Erythroblast (primary cell): ENCODE measurements around the gene TAAR9.
A peak's percentile ranks its signal among the peaks of the same experiment; 100 is the strongest.

ENCODE experiments used
- DNase-seq, 2 experiments: peaks; one replicate each; lab custom pipeline; 2025; lab: John Stamatoyannopoulos, UW
- GATA1 ChIP-seq: IDR thresholded peaks from 2 replicates; pipeline ENCODE4 v1.6.1; 2011; ENCODE audit warnings: low read depth, mild to moderate bottlenecking, control low read depth, low read length, moderate library complexity
- POLR2A ChIP-seq: IDR thresholded peaks from 2 replicates; pipeline ENCODE4 v1.6.1; 2011; ENCODE audit warnings: mild to moderate bottlenecking, low read length

Gene TAAR9, protein sequence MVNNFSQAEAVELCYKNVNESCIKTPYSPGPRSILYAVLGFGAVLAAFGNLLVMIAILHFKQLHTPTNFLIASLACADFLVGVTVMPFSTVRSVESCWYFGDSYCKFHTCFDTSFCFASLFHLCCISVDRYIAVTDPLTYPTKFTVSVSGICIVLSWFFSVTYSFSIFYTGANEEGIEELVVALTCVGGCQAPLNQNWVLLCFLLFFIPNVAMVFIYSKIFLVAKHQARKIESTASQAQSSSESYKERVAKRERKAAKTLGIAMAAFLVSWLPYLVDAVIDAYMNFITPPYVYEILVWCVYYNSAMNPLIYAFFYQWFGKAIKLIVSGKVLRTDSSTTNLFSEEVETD

GRCh38 chr6:132537977-132538376 is at the start of gene TAAR9:
TAAR9 (plus strand) TSS chr6:132538277; CDS start chr6:132538290, 13 bp downstream.
- DNase-seq, result no peak
- TF ChIP-seq GATA1, result no peak
- TF ChIP-seq POLR2A, result no peak

GRCh38 chr6:132489376-132489775 is 48.7 kb upstream of the TAAR9 start:
- no peak for DNase-seq
- no peak for TF ChIP-seq POLR2A
- TF ChIP-seq GATA1, result no peak

DNA sequence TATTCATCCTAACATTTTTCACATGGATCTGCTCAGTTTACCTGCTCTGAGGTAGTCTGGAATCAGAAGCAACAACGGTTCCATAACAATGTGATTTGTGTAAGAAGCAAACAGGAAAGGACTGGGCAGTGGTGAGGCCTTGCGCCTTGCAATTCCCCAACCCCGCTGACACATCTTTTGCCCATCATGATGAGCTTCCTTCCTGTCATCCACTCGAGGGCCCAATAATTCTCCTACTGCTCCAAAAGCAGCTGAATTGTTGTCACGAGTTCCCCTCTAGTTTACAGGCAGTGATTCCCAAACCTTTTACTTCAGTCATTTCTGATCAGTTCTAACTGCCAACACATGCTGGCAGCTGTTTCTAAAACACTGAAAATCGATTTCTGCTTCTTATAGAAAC is 48.1 kb upstream of the TAAR9 start:
- TF ChIP-seq GATA1, result no peak
- TF ChIP-seq POLR2A, result no peak
- no peak for DNase-seq

- TF ChIP-seq GATA1 (no peak), POLR2A (no peak)
- no peak for DNase-seq
Observed at GRCh38 chr6:132490478-132491204, 47.4 kb upstream of the TAAR9 start.

- DNase-seq, result peak; percentile 41 to 52
- TF ChIP-seq GATA1 (no peak), POLR2A (no peak)
Observed at GRCh38 chr6:132491303-132491702, 46.8 kb upstream of the TAAR9 start.

- TF ChIP-seq POLR2A (no peak), GATA1 (no peak)
- DNase-seq, result no peak
Observed at GRCh38 chr6:132491881-132492280, 46.2 kb upstream of the TAAR9 start.

GRCh38 chr6:132494954-132495353 is 43.1 kb upstream of the TAAR9 start:
- TF ChIP-seq POLR2A, result no peak
- no peak for TF ChIP-seq GATA1
- no peak for DNase-seq

GRCh38 chr6:132495604-132496079 is 42.4 kb upstream of the TAAR9 start:
- DNase-seq, result no peak
- no peak for TF ChIP-seq GATA1
- TF ChIP-seq POLR2A, result no peak

DNA sequence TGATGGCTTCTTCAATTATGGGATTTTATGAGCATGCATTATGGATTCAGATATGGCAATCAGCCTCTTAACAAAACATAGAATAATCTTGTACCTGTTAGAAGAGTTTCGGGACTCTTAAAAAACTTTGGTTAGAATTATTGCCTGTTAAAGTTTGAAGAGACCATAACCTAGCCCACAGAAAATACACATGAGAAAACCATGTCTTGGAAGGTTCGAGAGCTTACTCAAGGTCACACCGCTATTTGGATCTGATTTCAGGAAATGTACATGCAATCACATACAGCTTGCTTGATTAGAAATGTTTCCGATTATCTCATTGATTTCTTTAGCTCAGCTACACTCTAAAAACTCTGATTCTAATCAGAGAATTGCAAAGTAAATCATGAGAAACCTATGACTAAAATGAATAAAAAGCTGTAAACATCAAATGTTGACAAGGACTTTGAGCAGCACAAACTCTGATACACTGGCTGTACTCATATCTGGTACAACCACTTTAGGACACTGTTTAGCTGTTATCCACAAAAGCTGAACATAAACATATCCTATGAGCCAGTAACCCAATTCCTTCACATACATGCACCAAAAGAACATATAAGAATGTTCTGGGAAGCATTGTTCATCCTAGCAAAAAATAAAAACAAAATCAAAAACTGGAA is 41.4 kb upstream of the TAAR9 start:
- no peak for DNase-seq

GRCh38 chr6:132498638-132499037 is 39.4 kb upstream of the TAAR9 start:
- TF ChIP-seq POLR2A (no peak), GATA1 (no peak)
- no peak for DNase-seq

More for the DNA sequence above, 41.4 kb upstream of the TAAR9 start:
- no peak for TF ChIP-seq GATA1
- TF ChIP-seq POLR2A, result no peak

- DNase-seq, result peak; percentile 2 to 11
- no peak for TF ChIP-seq POLR2A
- TF ChIP-seq GATA1, result no peak
Observed at GRCh38 chr6:132499757-132500156, 38.3 kb upstream of the TAAR9 start.

DNA sequence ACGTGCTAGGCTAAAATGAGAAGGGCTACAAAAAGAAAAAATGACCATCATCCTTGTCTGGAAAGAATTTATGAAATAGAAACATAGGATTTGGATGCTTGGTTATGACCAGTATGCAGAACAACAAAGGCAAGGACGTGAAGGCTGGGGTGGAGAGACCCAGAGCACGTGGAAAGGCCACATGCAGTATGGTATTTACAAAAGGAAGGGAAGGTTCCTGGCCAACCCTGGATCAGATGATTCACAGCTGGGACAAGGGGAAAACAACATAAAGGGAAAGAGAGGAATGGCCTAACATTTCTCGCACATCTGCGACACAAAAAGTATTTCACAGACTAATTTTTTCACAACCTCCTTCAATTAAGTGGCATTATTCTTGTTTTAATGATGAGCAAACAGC is 33.3 kb upstream of the TAAR9 start:
- no peak for DNase-seq
- TF ChIP-seq GATA1 (no peak), POLR2A (no peak)

GRCh38 chr6:132505158-132505557 is 32.9 kb upstream of the TAAR9 start:
- TF ChIP-seq GATA1 (no peak), POLR2A (no peak)
- no peak for DNase-seq

- TF ChIP-seq POLR2A, result no peak
- no peak for TF ChIP-seq GATA1
- no peak for DNase-seq
Observed at GRCh38 chr6:132506461-132506860, 31.6 kb upstream of the TAAR9 start.
